PFSK-1 (cell line): ENCODE results near the gene ENDOV.

Experiments used
- POLR2AphosphoS5 ChIP-seq: IDR thresholded peaks from 2 replicates; pipeline ENCODE4 v1.6.1; 2012; ENCODE audit warnings: low read depth, mild to moderate bottlenecking, control low read depth, low read length, moderate library complexity
- TAF1 ChIP-seq: IDR thresholded peaks from 2 replicates; pipeline ENCODE4 v1.6.1; 2012; ENCODE audit warnings: low read length, control low read depth, borderline replicate concordance; ENCODE audit not compliant: insufficient read depth
- TF ChIP-seq, protein P1 (sequence below), 2 experiments: IDR thresholded peaks; 2 replicates each; pipeline versions ENCODE4 v1.6.1 to v1.8.0; 2011 to 2012; ENCODE audit warnings: low read depth in 2 of 2, low read length in 2 of 2, control low read depth in 1 of 2, inconsistent platforms in 1 of 2, mild to moderate bottlenecking in 1 of 2, moderate library complexity in 1 of 2; ENCODE audit not compliant: insufficient read depth in 1 of 2

DNA sequence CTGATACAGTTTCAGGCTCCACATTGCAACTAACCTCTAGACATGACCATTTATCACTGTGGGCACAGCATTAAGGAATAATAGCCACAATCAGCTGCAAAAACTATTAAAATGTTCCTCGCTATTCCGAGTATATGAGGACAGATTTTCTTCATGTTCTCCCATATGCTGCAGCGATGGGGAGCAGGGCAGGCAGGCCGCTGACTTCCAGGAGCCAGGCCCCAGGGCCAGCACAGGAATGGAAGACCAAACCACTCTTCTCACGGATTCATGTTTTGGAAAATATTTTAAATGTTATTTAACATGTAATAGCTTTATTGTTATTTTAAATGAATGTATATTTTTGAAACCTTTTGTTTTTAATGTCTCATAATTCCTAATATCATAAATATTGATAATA lies 43.8 kb upstream of the ENDOV start:
- TF ChIP-seq, protein P1, sequence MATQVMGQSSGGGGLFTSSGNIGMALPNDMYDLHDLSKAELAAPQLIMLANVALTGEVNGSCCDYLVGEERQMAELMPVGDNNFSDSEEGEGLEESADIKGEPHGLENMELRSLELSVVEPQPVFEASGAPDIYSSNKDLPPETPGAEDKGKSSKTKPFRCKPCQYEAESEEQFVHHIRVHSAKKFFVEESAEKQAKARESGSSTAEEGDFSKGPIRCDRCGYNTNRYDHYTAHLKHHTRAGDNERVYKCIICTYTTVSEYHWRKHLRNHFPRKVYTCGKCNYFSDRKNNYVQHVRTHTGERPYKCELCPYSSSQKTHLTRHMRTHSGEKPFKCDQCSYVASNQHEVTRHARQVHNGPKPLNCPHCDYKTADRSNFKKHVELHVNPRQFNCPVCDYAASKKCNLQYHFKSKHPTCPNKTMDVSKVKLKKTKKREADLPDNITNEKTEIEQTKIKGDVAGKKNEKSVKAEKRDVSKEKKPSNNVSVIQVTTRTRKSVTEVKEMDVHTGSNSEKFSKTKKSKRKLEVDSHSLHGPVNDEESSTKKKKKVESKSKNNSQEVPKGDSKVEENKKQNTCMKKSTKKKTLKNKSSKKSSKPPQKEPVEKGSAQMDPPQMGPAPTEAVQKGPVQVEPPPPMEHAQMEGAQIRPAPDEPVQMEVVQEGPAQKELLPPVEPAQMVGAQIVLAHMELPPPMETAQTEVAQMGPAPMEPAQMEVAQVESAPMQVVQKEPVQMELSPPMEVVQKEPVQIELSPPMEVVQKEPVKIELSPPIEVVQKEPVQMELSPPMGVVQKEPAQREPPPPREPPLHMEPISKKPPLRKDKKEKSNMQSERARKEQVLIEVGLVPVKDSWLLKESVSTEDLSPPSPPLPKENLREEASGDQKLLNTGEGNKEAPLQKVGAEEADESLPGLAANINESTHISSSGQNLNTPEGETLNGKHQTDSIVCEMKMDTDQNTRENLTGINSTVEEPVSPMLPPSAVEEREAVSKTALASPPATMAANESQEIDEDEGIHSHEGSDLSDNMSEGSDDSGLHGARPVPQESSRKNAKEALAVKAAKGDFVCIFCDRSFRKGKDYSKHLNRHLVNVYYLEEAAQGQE (IDR thresholded peaks at IDR 0.05; ENCODE audit: insufficient read depth in 1 of 2, low read depth in 2 of 2, low read length in 2 of 2) = no peak
- TF ChIP-seq POLR2AphosphoS5 (no peak), TAF1 (no peak)
